ENCODE results near the gene GPC5.

- TF ChIP-seq CTCF (IDR thresholded peaks at IDR 0.05) (no peak), POLR2AphosphoS5 (IDR thresholded peaks at IDR 0.05; ENCODE audit: low read depth, low read length) (no peak), SIN3A (IDR thresholded peaks at IDR 0.05; ENCODE audit: borderline replicate concordance, insufficient read depth, low read depth, low read length) (no peak), TCF7L2 (IDR thresholded peaks at IDR 0.05; ENCODE audit: low read depth, low read length) (no peak), REST (IDR thresholded peaks at IDR 0.05; ENCODE audit: insufficient read depth in 1 of 2, low read depth in 2 of 2, low read length in 1 of 2) (no peak)
Measured at GRCh38 chr13:91774397-91774796, 376.0 kb downstream of the GPC5 start.
